ENCODE measurements around the gene CD3G.

DNA sequence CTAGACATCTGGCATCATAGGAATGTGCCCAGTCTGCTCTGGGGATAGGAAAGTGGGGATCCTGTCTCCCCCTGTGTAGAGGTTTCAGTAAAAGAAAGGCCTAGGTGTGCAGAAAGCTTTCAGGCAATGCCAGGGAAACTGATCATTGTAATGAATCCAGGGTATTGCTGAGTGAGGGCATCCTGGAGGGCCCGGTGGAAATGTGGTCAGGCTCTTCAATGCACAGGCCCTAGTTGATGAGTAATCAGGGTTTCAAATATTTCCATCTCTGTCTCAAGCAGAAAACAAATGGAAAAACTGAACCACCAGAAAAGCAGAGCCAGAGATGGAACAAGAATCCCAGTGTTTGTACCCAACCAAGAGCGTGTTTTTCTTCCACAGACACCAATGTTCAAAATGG is 37.6 kb upstream of the CD3G start:
- TF ChIP-seq, protein P1, sequence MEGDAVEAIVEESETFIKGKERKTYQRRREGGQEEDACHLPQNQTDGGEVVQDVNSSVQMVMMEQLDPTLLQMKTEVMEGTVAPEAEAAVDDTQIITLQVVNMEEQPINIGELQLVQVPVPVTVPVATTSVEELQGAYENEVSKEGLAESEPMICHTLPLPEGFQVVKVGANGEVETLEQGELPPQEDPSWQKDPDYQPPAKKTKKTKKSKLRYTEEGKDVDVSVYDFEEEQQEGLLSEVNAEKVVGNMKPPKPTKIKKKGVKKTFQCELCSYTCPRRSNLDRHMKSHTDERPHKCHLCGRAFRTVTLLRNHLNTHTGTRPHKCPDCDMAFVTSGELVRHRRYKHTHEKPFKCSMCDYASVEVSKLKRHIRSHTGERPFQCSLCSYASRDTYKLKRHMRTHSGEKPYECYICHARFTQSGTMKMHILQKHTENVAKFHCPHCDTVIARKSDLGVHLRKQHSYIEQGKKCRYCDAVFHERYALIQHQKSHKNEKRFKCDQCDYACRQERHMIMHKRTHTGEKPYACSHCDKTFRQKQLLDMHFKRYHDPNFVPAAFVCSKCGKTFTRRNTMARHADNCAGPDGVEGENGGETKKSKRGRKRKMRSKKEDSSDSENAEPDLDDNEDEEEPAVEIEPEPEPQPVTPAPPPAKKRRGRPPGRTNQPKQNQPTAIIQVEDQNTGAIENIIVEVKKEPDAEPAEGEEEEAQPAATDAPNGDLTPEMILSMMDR (IDR thresholded peaks at IDR 0.05) = no peak
- TF ChIP-seq POLR2A (IDR thresholded peaks at IDR 0.05) = no peak
